IMR-90 (cell line): Measurements from ENCODE around the gene ARL6IP6. TPM values are rescaled to one million over a fixed set of nuclear protein-coding genes. Genes with fewer than 3 reads are reported as not detected.

Experiments
- ATAC-seq: fragments of 200-7000 bp; cut with Tn5 transposase; 2 replicates; pipeline ENCODE4 v1.9.1; 2020; ENCODE audit warnings: low read depth, mild to moderate bottlenecking, moderate library complexity
- BruUV-seq: library from RNA; stranded (reverse); fragments of 400-500 nt; replicated peaks from 2 replicates; lab custom pipeline; 2021; lab: Mats Ljungman, UMichigan
- CTCF ChIA-PET: fragments of 300-600 bp; formaldehyde crosslinking; extraction: SDS; loops from one replicate; lab custom pipeline; 2021; ENCODE audit warnings: antibody characterized with exemption; lab: Yijun Ruan, JAX
- POLR2A ChIA-PET: fragments of 300-600 bp; sonication (Branson Sonifier 250); formaldehyde crosslinking; loops from one replicate; lab custom pipeline; 2022; ENCODE audit warnings: antibody characterized with exemption; ENCODE audit not compliant: unreplicated experiment; lab: Charles Lee
- DNase-seq: peaks from one replicate; pipeline ENCODE4 v3.0.0; 2013
- H2AFZ ChIP-seq: replicated peaks from 2 replicates; pipeline ENCODE3; 2013; ENCODE audit warnings: low read length, mild to moderate bottlenecking; ENCODE audit not compliant: poor library complexity
- H2AK5ac ChIP-seq: 2 replicates; pipeline ENCODE4 v1.6.1; 2013; ENCODE audit warnings: low read depth, low read length, inconsistent platforms
- H2AK9ac ChIP-seq: replicated peaks from 2 replicates; pipeline ENCODE3; 2013; ENCODE audit warnings: mild to moderate bottlenecking, low read depth, low read length, moderate library complexity; ENCODE audit not compliant: poor library complexity
- H2BK120ac ChIP-seq: 2 replicates; pipeline ENCODE4 v1.6.1; 2013; ENCODE audit warnings: low read depth, low read length, inconsistent platforms
- H2BK15ac ChIP-seq: 3 replicates; pipeline ENCODE4 v1.6.1; 2013; ENCODE audit warnings: low read depth, low read length, inconsistent platforms
- H2BK20ac ChIP-seq: 2 replicates; pipeline ENCODE4 v1.6.1; 2013; ENCODE audit warnings: low read depth, mild to moderate bottlenecking, inconsistent platforms, low read length, moderate library complexity
- H2BK5ac ChIP-seq: 2 replicates; pipeline ENCODE4 v1.6.1; 2013; ENCODE audit warnings: mild to moderate bottlenecking, low read depth, low read length, inconsistent platforms; ENCODE audit not compliant: poor library complexity, severe bottlenecking
- H3K14ac ChIP-seq: replicated peaks from 2 replicates; pipeline ENCODE4 v1.6.1; 2013; ENCODE audit warnings: low read depth, low read length, inconsistent platforms
- H3K18ac ChIP-seq: 2 replicates; pipeline ENCODE4 v1.6.1; 2013; ENCODE audit warnings: low read depth, low read length, control low read depth
- H3K23ac ChIP-seq: 2 replicates; pipeline ENCODE4 v1.6.1; 2013; ENCODE audit warnings: low read depth, low read length, inconsistent platforms
- H3K27ac ChIP-seq: 2 replicates; pipeline ENCODE4 v1.5.1; 2013; ENCODE audit warnings: mild to moderate bottlenecking, control low read depth, low read length; ENCODE audit not compliant: insufficient read depth
- H3K27me3 ChIP-seq: 2 replicates; pipeline ENCODE4 v1.6.1; 2013; ENCODE audit warnings: low read length; ENCODE audit not compliant: control insufficient read depth, insufficient read depth
- H3K36me3 ChIP-seq: 2 replicates; pipeline ENCODE4 v1.6.1; 2013; ENCODE audit warnings: low read length, mixed read lengths; ENCODE audit not compliant: control insufficient read depth, insufficient read depth
- H3K4ac ChIP-seq: 2 replicates; pipeline ENCODE4 v1.6.1; 2013; ENCODE audit warnings: low read depth, low read length, inconsistent platforms
- H3K4me1 ChIP-seq: 2 replicates; pipeline ENCODE4 v1.6.1; 2013; ENCODE audit warnings: low read length, mixed read lengths; ENCODE audit not compliant: control insufficient read depth, insufficient read depth
- H3K4me2 ChIP-seq: 2 replicates; pipeline ENCODE4 v1.6.1; 2013; ENCODE audit warnings: low read depth, mild to moderate bottlenecking, control low read depth, low read length, moderate library complexity
- H3K4me3 ChIP-seq: 2 replicates; pipeline ENCODE4 v1.5.1; 2013; ENCODE audit warnings: low read depth, mild to moderate bottlenecking, control low read depth, low read length, moderate library complexity; ENCODE audit not compliant: insufficient read depth
- H3K56ac ChIP-seq: 2 replicates; pipeline ENCODE4 v1.6.1; 2013; ENCODE audit warnings: low read length, inconsistent platforms; ENCODE audit not compliant: insufficient read depth; ENCODE audit errors: extremely low read depth
- H3K79me1 ChIP-seq, 2 experiments: 2 replicates each; pipeline ENCODE4 v1.6.1; 2013; ENCODE audit warnings: low read length in 2 of 2, inconsistent platforms in 1 of 2, low read depth in 1 of 2
- H3K9ac ChIP-seq: 2 replicates; pipeline ENCODE4 v1.6.1; 2013; ENCODE audit warnings: low read depth, low read length, control low read depth
- H3K9me1 ChIP-seq: 2 replicates; pipeline ENCODE4 v1.6.1; 2013; ENCODE audit warnings: low read length, inconsistent platforms; ENCODE audit not compliant: insufficient read depth
- H3K9me3 ChIP-seq: 2 replicates; pipeline ENCODE4 v1.6.1; 2013; ENCODE audit warnings: low read length; ENCODE audit not compliant: control insufficient read depth, insufficient read depth
- H4K20me1 ChIP-seq: 2 replicates; pipeline ENCODE4 v1.6.1; 2013; ENCODE audit warnings: low read length, inconsistent platforms; ENCODE audit not compliant: insufficient read depth
- H4K5ac ChIP-seq: 2 replicates; pipeline ENCODE4 v1.6.1; 2013; ENCODE audit warnings: mild to moderate bottlenecking, low read depth, low read length, control low read depth
- H4K8ac ChIP-seq, 2 experiments: 2 replicates each; pipeline ENCODE4 v1.6.1; 2013; ENCODE audit warnings: low read depth in 2 of 2, low read length in 2 of 2, control low read depth in 1 of 2, inconsistent platforms in 1 of 2
- H4K91ac ChIP-seq: 2 replicates; pipeline ENCODE4 v1.6.1; 2013; ENCODE audit warnings: low read depth, low read length, inconsistent platforms; ENCODE audit not compliant: insufficient read depth
- BHLHE40 ChIP-seq: fragments of 150-350 bp; IDR thresholded peaks from 2 replicates; pipeline ENCODE4 v1.6.1; 2016; ENCODE audit warnings: mild to moderate bottlenecking, low read depth, low read length
- CEBPB ChIP-seq: IDR thresholded peaks from 2 replicates; pipeline ENCODE4 v1.6.1; 2012; ENCODE audit warnings: low read depth, low read length, improper control_type of control experiment
- CHD1 ChIP-seq: IDR thresholded peaks from 2 replicates; pipeline ENCODE4 v1.6.1; 2012; ENCODE audit warnings: low read depth, low read length, improper control_type of control experiment
- MXI1 ChIP-seq: IDR thresholded peaks from 2 replicates; pipeline ENCODE4 v1.6.1; 2012; ENCODE audit warnings: low read depth, mild to moderate bottlenecking, low read length, moderate library complexity, borderline replicate concordance
- POLR2A ChIP-seq: IDR thresholded peaks from 2 replicates; pipeline ENCODE4 v1.6.1; 2012; ENCODE audit warnings: mild to moderate bottlenecking, low read depth, low read length
- USF2 ChIP-seq: fragments of 150-350 bp; IDR thresholded peaks from 2 replicates; pipeline ENCODE4 v1.6.1; 2017; ENCODE audit warnings: mild to moderate bottlenecking, antibody characterized with exemption, low read length, low read depth
- WGBS, 2 experiments: methylation state at CpG; one replicate each; pipeline versions ENCODE4 v1.1.5 to v1.1.7; 2013; ENCODE audit warnings: missing lambda C conversion rate in 2 of 2; ENCODE audit not compliant: insufficient read length in 1 of 2; ENCODE audit errors: extremely low coverage in 2 of 2; 5-methylcytosine and 5-hydroxymethylcytosine counted together
- dilution Hi-C: fragments of 300-500 bp; cut with HindIII; formaldehyde crosslinking; loops from one replicate; pipeline ENCODE4 v1.14.3; 2018; ENCODE audit warnings: low sequenced_read_pairs; ENCODE audit not compliant: unreplicated experiment
- in situ Hi-C: fragments of 300-500 bp; cut with MboI; formaldehyde crosslinking; loops from 3 replicates; pipeline ENCODE4 v1.14.3; 2019; ENCODE audit warnings: low sequenced_read_pairs, inconsistent platforms, mixed read lengths
- intact Hi-C: fragments of 100-400 bp; cut with micrococcal nuclease; formaldehyde crosslinking; loops from 2 replicates; pipeline ENCODE4 v1.10.0; 2022
- polyA plus RNA-seq, 3 experiments: library from polyadenylated mRNA; depleted of rRNA; stranded (reverse); fragments of >200 nt; gene quantifications; 2 replicates each; pipeline ENCODE4 v1.2.3, GENCODE V29; 2012; ENCODE audit warnings: low replicate concordance in 1 of 3
- total RNA-seq: library from RNA; depleted of rRNA; stranded (reverse); fragments of >200 nt; gene quantifications from 2 replicates; pipeline ENCODE4 v1.2.3, GENCODE V29; 2012

ARL6IP6 gene
- total and polyA plus RNA-seq, 2 of the 4 experiments (the other 2 are of a cell fraction) = 4.1 to 14.7 TPM

GRCh38 chr2:152694161-152694661 lies 24.2 kb upstream of the ARL6IP6 start:
- Histone ChIP-seq H3K36me3 (peaks cover 7% of the 10 kb centered on the region; the same call in 1 of the 2 replicates), H3K4ac (0 out of 2 replicates have a peak overlapping the region, but pooled peaks have one; percentile 8), H3K56ac (no peak overlapping the region; the same call in 1 of the 2 replicates), H3K27ac (peak overlapping the region; percentile 53; the same call in 1 of the 2 replicates), H2BK5ac (peak overlapping the region; percentile 96), H2BK20ac (no peak overlapping the region), H3K18ac (peak overlapping the region; percentile 1; the same call in 1 of the 2 replicates), H3K4me2 (peak overlapping the region; percentile 88), H4K5ac (no peak overlapping the region; the same call in 1 of the 2 replicates), H4K20me1 (peaks cover 5% of the 10 kb centered on the region; the same call in 1 of the 2 replicates), H2BK15ac (no peak overlapping the region), H3K9ac (no peak overlapping the region), H3K4me1 (peaks cover 2% of the 10 kb centered on the region; the same call in 1 of the 2 replicates), H3K9me1 (no peaks in the 10 kb centered on the region), H2BK120ac (no peak overlapping the region), H2AK5ac (peak overlapping the region; percentile 76; the same call in 1 of the 2 replicates), H2AK9ac (no peak overlapping the region), H3K4me3 (peak overlapping the region; percentile 40; the same call in 1 of the 2 replicates), H4K91ac (no peak overlapping the region), H4K8ac (peak overlapping the region in 1 of 2 experiments; percentile 60; a peak in 2 of 4 replicates), H2AFZ (no peak overlapping the region), H3K23ac (peak overlapping the region; percentile 66; the same call in 1 of the 2 replicates), H3K79me1 (peaks cover 16 to 20% of the 10 kb centered on the region in 2 experiments), H3K14ac (no peak overlapping the region), H3K9me3 (no peaks in the 10 kb centered on the region), H3K27me3 (no peaks in the 10 kb centered on the region)
- ChIA-PET CTCF (interaction anchor here (0.9 kb wide), 1 partner anchor 518 kb away, joined by 3 read pairs; the partner anchor contains the start of gene STAM2), POLR2A (no interaction called here)
- intact Hi-C loops = no loop called here
- peak; percentile 82 for DNase-seq
- peak; percentile 89 for TF ChIP-seq BHLHE40
- peak; percentile 74; the same call in 1 of the 2 replicates for TF ChIP-seq MXI1
- no peak for TF ChIP-seq CHD1
- TF ChIP-seq POLR2A = no peak
- TF ChIP-seq CEBPB = 0 out of 2 replicates have a peak, but pooled peaks have one; percentile 15
- peak; percentile 25; the same call in 1 of the 2 replicates for TF ChIP-seq USF2
- BruUV-seq = no TSS peak
- WGBS, 2 experiments = no CpG with 5 or more reads among the region's 8 CpGs
- ATAC-seq = peak; percentile 83
- dilution Hi-C loops = no loop called here
- in situ Hi-C loops = no loop called here
